Measurements from ENCODE around the gene PLCH1.

- TF ChIP-seq CTCF (IDR thresholded peaks at IDR 0.05; ENCODE audit: low read depth, low read length) (no peak), EZH2phosphoT487 (IDR thresholded peaks at IDR 0.05; ENCODE audit: low read depth) (no peak)
Observed at GRCh38 chr3:155362808-155363689, 381.8 kb downstream of the PLCH1 start.
